GM19463 (cell line): Measurements from ENCODE around the gene TREM2.
"Not testable (repeated sequence)": the region's sequence is repeated elsewhere in the genome, so short reads cannot be mapped to it uniquely, and the experiment has no call there.

Source experiments
- ATAC-seq: cut with Tn5 transposase; IDR thresholded peaks from one replicate; pipeline ENCODE4 v1.9.1; 2021; ENCODE audit warnings: mild to moderate bottlenecking, moderate library complexity; ENCODE audit not compliant: unreplicated experiment

Gene TREM2

DNA sequence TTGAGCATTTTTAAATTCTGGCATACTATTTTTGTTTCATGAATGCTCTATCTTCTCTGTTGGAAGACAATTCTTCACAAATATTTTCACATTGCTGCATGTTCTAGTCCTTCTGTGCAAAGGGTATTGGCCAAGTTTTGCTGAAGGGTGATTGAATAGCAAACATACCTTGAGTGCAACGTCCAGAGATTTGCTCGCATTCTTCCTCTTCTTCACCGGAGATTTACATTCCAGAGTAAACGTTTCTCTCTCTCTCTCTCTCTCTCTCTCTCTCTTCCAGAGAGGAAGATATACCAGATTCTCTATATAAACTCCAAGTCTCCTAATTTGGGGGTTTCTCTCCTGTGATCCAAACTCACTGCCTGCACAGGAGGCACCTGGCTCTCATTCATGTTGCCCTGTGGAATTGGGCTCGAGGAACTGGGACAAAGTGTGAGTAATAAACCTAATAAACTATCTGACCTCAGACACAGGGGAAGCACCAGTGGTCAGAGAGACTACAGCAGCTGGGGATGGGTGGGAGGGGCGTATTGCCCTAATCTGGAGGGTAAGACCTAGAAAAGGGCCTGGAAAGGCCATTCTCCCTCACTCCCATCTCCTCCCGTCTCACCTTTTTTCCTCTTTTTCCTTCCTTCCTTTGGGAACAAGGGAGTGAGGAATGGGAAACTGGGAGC lies 7.6 kb downstream of the TREM2 start:
- no peak for ATAC-seq

DNA sequence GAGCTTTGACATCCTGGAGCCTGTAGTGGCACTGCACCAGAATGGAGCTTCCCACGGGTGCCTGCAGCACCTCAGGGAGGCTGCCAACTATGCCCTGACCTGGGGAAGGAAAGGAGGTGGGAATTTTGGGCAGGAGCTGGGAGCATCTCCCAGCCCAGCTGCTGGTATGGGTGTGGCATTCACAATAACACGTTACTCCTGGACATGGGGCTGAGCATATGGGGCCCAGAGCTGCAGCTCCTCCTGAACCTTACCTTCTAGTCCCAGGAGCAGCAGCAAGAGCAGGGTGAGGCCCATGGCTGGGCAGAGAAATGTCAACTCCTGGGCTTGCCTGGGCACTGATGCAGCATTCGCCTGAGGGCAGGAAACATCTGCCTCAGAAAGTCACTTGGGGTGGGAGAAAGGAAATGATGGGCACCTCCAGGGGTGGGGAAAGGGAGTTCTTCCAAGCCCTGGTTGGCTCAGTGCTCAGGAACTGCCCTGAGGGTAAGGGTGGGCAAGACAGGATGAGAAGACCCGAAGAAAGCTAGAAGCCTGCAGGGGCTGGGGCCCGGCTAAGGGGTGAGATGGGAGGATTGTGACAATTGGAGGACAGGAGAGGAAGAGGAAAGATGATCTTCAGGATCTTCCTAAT lies 8.8 kb downstream of the TREM2 start, which contains the start of gene TREML1:
Gene TREML1, minus strand, starts transcription at position 356 of the 634 bp plus-strand sequence. Its CDS starts 59 bp downstream, at position 297.
- ATAC-seq, result no peak

DNA sequence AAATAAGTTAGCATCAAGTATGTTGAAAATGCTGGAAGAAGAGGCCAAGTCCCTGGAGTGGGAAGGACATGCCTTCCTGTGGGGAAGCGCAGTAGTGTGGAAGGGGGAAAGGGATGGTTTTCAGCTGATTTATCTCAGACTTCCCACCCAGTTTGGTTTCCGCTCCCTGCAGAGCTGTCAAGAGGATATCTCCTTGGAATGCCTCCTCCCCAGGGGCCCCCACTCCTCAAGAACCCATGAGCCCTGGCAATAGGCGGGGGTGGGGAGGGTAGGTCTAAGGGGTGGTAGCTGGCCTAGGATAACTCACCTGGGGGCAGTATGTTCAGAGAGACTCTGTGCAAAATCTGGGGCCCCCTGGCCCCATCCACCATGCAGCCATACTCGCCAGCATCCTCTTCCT lies 9.5 kb downstream of the TREM2 start:
- no peak for ATAC-seq

DNA sequence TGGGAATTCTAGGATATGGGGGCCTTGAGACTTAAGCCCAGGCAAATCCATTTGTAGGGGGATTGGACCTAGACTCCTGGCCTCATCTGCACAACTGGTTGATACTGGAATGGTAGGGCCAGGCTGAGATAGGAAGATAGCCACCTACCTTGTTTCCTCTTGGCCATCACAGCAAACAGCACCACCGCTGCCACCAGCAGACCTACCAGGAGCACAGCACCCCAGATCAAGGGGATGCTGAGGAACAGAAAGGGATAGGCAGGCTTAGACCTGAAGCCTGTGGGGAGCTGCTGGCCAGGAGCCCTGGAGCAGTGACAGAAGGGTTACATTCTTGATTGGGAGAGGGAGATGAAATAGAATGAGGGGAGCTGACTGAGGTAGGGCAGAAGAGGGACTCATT lies 12.2 kb downstream of the TREM2 start:
- ATAC-seq, result no peak

DNA sequence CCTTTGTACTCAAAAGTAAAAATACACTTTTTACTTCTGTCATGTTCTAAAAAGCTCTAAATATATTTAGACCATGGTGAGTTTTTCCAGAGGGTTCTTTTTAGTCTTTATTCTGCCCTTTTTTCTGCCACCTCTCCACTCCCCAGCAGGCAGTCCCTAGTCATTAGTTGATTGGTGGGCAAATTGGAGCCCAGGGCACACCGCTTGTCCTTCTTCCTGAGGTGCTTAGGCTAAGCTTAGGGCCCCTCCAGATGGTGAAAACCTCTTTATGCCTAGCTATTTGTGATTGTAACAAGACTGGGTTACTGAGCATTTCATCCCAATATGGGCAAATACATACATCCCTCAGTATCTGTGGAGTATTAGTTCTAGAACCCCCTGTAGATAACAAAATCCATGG lies 15.0 kb downstream of the TREM2 start:
- ATAC-seq, result no peak

DNA sequence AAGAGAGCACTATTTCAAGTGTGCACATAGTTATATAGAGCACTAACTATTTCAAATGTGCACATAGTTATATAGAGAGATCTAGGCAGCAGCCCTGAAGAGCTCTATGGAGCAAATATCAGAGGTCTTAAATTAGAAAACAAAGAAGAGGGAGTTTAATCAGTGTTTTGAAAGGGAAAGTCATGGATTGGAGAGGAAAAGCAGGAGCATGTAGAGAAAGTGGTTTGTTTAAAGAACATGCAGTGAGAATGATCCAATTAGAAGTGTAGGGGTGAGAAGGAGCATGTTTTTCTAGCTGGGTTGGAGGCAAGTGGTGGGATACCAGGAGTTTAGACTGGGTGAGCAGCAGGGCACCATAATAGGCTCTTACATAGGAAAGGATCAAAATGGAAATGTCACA lies 26.0 kb downstream of the TREM2 start:
- ATAC-seq, result no peak

DNA sequence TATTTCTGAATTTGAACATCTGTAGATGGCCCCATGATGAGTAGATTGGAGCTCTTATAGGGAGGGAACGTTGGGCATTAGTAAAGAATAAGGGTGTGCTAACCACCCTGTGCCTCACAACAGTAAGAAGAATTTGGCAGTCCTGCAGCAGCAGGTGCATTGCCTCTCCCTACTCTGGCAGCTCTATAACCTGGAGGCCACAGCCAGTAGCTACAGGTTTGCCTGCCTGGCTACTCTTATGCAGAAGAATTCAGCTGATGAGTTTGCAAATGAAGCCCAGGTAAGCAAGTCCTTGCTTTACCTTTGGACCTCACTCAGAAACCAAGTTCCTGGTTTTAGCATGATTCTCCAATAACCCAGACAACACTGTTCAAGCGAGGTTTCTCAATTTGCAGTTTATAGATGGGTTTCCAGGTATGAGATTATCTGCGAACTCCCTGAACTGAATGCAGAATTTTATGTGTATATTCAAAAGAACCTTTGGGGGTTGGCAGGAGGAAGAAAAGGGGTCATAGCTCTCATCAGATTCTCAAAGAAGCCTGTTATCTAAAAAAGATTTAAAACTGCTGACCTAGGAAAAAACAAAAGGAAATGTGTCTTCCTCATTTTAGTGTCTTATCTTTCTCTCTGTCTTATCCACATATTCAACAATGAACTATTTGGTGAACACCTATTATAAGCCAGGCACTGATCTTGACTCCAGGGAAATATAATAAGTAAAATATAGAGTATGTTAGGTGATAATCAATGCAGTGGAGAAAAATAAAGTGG lies 27.7 kb downstream of the TREM2 start:
- ATAC-seq, result no peak

DNA sequence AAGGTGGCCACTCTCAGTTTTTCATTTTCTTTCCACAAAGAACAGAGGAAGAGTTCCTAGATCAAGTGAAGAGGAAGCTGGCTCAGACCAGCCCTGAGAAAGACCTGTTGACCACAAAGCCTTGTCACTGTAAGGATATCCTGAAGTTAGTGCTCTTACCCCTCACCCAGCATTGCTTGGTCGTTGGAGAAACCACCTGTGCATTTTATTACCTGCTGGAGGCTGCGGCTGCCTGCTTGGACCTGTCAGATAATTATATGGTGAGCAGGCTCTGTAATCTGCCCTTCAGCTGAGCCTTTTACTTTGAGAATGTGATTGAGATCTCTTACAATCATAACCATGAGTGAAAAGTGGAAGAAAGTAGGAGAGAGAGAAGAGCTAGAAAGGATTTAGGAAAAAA lies 30.7 kb downstream of the TREM2 start:
- no peak for ATAC-seq

DNA sequence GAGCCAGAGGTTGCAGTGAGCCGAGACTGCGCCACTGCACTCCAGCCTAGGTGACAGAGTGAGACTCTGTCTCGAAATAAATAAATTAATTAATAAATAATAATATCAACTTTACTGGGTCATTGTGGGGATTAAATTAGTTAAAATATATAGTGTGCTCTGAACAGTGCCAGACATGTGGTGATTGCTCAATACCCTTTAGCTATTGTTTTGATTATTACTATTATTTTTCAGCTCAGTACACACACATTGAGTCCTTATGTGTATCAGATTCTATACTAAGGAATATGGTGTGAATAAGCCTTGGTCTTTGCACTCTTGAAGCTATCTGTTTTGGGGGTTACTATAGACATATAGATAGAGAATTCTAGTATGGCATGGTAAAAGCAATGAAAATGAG lies 37.6 kb downstream of the TREM2 start:
- ATAC-seq, result no peak

DNA sequence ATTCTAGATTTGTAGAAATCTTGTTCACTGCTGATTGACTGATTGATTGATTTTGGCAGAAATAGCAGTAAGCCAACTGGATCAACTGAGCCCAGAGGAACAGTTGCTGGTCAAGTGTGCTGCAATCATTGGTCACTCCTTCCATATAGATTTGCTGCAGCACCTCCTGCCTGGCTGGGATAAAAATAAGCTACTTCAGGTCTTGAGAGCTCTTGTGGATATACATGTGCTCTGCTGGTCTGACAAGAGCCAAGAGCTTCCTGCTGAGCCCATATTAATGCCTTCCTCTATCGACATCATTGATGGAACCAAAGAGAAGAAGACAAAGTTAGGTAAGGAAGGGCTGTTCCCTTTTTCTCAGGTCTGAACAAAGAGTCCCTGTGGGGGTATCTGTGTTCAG lies 40.0 kb downstream of the TREM2 start:
- no peak for ATAC-seq

DNA sequence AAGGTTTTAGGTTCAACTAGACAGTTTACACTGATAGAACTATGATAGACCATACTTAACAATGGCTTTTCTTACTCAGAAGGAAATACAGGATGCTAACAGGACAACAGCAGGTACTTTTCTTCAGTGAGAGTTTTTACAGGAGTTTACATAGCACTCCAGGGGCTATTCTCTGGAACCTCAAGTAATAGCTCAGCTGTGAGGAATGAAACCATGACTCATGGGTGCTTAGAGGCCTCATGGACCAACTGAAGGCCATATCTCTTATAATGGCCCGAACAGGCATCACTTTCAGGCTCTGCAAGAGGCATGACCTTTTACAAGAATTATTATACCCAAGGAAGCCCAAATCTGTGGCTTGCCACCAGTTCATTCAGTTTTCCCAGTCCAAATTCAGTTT lies 40.5 kb downstream of the TREM2 start:
- no peak for ATAC-seq

DNA sequence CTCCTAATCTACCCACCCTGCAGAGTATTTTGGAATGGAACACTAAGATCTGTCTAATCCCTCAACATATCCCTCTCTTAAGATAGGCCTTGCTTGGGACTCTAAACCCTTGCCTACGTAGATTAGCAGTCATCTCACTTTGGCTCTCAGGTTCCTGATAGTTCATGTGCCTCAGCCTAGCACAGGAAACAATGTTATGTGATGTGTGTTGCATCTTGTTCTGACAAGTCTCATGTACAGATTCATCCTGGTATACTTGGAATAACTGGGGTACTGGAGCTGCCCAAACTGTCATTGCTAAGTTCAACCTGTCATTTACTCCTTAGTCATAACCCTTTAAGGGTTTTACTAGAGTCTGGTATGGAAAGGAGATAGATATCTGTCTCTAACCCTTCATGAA lies 42.9 kb downstream of the TREM2 start:
- ATAC-seq, result no peak

DNA sequence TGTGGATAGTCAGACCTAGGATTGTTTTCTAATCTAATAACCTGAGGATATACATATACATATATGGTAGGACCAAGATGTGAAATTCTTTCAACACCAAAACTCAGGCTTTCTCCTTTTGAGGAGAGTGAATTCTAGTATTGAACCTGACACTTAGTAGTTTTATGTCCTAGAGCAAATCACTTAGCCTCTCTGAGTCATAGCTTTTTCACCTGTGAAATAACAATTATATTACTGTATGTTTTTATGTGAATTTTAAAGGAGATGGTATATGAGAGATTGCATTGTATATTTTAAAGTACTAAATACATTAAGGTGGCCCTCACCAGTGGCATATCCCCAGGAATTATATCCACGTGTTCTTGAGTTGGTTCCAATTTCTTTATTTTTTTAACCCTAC lies 43.4 kb downstream of the TREM2 start:
- ATAC-seq, result no peak

DNA sequence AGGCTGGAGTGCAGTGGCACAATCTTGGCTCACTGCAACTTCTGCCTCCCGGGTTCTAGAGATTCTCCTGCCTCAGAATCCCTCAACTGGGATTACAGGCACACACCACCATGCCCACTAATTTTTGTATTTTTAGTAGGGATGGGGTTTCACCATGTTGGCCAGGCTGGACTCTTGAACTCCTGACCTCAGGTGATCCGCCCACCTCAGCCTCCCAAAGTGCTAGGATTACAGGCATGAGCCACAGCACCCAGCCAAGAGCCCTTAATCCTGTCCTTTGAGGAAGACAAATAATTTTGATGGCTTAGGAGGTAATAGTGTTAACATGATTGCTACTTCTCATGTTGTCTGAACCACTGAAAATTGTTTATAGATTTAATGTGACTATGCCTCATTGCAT lies 47.9 kb downstream of the TREM2 start:
- not testable (repeated sequence) for ATAC-seq

DNA sequence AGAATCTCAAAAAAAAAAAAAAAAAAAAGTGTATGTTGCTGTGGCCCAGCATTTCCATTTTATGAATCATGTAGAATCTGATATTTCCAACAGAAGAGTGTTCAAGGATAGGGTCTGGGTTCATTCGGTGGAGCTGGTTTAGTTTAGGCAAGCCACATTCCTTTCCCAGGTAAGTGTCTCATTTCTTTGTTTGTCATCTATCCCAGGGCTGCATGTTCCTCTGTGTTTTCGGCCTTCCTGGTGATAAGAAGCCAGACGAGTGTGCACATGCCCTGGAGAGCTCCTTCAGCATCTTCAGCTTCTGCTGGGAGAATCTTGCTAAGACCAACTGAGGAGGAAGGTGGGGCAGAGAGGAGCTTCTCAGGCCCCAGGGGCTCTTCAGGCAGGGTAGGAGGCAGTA lies 51.9 kb downstream of the TREM2 start:
- ATAC-seq, result no peak
